NK-92 (cell line): Measurements from ENCODE around the gene FOXJ3.

Source experiments
- DNase-seq: peaks from one replicate; lab custom pipeline; 2025; ENCODE audit not compliant: unreplicated experiment; lab: John Stamatoyannopoulos, UW

FOXJ3 gene

DNA sequence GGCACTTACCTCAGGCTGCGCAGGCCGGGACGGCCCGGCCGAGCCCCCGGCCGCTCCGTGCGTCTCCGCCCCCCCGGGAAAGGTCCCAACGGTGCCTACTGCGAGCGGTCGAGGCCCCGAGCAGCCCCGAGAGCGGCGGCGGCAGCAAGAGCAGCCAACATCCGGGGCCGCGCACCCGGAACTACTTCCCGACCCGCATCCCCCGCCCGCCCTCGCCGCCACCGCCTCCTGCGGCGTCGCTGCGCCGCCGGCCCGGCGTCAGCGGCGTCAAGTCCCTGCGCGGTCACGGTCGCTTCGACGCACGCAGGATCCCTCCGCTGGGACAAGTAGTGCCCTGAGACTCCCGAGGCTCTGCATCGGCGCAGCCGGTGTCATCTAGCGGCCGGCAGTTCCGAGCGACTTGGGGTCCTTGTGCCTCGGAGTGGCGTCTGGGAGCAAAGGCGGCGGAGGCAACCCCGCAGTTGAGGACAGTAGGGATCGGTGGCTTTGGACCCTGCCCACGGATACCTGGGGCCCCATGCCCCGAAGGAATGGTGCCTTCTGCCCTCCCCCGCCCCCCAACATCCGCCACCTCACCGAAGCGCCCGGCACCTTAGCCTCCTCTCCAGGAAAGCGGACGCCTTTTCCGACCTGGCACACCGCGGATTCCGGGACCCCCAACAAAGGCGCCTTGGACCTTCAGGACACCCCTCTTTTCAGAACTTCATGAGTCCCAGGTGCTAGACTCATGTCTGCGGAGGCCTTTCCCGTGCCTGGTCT lies at the start of gene FOXJ3:
FOXJ3 (minus strand) TSS at position 186 of the 759 bp plus-strand sequence. CDS start 24,142 bp downstream, outside the sequence.
- DNase-seq: peak; percentile 31

DNA sequence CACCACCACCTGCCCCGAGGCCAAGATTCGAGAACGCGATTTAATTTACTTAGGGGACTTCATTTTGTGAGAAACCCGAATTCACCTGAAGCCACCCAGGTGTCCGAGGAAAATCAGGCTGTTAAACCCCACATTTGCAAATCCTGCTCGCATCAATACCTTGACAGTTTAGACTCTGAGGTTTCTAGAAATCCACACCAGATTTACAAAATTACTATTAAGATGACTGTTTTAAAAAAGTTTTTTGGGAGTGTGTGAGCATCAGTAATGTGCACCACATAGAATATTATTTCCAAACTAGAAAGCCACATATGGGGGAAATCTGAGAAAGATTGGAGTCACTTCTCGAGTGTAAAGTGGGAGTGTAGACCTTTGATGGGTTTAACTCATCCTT lies 46.2 kb upstream of the FOXJ3 start:
- DNase-seq: no peak

DNA sequence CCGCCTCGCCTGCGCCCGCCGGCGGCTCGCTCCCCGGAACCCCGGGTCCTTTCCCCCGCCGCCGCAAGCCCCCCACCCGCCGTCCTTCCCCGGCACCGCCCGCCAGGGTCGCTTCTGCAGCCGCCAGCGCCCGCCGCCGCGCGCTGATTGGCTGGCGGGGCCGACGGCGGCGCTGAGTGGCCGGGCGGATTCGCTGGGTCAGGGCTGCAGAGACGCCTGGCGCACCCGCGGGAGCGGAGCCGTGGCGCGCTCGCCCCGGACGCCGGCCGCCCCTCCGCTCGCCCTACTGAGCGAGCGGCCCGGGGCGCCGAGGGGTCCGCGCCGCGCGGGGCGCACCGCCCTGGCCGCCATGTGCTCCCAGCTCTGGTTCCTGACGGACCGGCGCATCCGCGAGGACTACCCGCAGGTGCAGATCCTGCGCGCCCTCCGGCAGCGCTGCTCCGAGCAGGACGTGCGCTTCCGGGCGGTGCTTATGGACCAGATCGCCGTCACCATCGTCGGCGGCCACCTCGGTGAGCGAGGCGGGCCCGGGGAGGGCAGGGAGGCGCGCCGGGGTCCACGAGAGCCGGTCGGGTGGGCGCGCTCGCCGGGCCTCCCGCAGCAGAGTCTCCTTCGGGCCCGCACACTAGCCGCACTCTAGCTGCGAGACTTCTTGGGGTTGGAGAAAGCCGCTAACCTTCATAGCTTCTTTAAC lies 45.7 kb upstream of the FOXJ3 start, which contains the start of gene RIMKLA:
RIMKLA (plus strand) TSS at position 207 of the 694 bp plus-strand sequence; CDS start at position 350, 143 bp downstream.
- DNase-seq: no peak

DNA sequence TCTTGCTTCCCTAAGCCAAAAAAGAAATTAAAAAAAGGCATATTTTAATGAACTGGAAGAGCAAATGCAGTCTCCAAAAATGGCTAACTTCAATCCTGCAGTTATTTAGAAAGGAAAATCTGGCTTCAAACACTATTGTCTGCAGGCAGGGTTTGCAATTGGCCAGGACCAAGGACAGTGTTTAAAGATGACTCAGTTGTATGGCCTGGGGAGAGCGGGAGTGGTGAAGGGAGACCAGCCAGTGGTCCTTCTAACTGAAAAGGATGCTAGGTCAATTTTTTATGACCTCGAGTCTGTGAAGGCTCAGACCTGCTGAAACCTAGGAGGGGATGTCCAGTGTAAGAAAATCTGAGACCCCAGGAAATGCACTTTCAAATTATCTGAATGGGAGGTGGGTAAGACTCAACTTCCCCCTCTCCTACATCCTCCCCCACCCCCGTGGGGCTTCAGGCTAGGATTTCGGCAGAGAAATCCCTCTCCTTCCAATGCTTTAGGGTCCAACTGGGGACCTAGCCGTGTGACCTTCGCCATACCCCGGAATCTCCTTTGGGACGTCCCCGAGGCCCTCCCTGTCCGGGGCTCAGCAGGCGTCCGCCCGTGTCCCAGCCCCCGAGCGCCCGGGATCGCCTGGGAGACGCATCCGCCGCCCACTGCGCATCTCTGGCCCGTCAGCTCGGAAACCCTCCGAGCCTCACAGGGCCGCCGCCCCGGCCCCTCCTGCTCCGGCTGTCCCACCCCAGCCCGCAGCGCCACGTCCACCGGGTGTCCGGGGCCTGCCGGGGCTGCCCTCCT lies 45.0 kb upstream of the FOXJ3 start:
- DNase-seq: no peak

DNA sequence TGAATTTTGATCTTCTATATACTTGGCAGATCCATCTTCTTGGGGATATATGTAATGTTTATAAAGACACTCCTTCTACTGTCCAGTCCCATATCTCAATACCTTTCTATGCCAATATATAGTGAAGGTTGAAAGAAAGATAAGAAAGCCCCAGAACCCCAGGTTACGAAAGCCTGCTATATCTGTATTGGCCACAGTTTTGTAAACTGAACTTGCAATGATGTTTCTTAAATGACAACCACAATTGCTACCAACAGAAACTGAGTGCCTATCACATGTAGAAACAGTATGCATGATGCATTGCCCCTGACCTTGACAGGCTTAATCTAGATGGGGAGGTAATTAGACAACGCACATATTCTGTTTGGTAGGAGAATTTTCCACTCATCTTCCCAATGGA lies 37.8 kb upstream of the FOXJ3 start:
- DNase-seq: no peak

DNA sequence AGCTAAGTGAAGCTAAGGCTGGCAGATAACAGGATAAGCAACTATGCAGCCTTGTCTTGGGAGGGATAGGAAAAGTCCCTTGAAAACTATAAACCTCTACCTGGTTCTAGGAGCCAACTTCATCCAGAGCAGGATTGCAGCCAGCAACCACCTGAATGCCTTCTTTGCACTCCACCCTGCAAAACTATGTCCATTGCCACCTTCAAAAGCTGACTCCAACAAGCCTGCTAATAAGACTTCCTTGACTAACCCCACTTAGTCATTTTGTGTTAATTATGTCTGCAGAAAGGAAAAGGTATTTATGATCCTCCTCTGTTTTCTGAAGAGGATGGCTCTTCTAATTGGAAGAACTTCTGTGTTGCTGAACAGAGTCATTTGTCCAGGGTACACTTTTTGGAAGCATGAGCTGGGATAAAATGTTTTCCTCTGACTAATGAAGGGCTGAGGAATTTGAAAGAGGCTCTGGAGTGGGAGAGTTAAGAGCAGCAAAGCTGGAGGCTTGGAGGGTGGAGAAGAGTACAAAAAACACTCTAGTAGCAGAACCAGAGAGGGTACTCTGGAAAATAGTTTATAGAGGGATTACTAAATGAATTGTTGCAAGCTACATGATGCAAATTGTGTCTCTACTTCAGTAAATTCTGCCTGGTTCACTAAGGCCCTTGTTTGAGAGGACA lies 36.0 kb upstream of the FOXJ3 start:
- no peak for DNase-seq

DNA sequence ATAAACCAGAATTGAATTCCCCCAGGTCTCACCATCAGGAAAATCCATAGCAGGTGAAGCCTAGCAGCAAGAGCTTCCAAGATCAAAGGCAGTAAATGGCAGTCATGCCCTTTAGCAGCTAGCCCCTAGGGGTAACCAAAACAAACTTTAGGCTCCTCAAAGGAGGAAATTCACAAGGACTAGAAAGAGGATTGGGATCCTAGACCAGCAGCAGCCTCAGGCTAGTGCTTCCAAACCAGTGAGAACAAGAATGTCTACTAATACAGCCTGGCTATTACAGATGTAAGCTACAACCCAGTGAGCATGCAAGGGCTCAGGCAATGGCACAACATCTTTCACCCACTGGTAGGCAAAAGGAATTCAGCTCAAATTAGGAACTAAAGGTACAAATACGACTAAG lies 34.4 kb upstream of the FOXJ3 start:
- DNase-seq: no peak

DNA sequence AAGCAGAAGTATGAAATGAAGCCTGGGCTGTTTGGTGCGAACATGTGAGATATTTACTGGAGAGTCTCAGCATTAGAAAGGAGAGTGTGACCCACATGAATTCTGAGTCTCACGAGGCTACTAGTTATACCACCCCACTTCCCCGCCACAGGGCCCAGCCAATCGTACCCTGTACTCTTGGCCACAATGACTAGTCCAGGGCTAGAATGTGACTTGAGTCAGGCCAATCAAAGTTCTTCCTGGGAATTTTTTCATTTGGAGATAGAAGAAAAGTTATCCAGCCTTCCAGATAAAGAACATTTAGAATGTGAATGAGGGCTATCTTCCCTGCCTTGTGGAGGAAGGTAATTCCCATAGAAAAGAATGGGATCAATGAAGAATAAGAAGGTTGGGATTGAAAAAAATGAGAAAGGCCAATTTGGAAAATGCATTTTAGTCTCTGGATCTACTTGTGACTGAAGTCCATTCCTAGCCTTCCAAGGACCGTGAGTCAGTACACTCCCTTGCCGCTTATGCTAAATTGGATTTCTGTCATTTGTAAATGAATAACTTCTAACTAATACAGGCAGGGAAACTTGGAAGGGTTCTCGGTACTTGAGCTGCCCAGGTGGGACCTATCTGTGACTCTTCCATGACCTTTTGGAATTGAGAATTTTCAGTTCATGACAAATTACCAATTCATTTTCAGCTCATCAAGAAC lies 33.2 kb upstream of the FOXJ3 start:
- DNase-seq: no peak

DNA sequence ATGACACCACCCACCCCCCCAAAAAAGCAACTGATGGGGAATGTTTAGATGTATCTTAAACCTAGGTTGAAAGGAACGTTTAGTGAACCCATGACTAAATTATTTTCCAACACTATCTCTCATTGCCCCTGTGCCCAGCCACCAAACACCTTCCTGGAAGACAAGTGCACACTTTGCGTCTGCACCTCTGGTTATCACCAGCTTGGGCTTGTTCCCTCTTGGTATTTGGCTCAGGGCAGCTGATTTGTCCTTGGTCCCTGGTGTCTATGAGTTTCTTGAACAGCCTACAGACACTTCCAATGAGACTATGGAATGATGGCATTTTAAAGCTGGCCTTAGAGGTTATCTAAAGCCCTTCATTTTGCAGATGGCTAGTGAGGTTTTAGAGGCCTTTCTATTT lies 30.1 kb upstream of the FOXJ3 start:
- DNase-seq: no peak

DNA sequence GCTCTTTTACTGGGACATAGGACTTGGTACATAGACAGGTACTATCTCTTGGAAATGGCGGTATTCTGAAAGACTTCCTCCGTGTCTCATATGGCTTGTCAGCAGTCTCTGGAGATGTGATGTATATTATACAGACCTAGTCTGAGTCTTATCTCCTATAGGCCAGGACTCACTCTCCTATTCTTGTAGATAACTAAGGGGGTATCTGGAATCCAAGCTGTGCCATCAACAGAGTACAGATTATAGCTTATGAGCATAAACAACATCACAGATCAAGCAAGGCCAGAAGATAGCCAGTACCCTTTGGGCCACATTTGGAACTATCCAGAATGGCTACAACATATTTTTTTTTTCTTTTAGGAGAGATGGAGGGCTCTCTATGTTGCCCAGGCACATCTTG lies 29.5 kb upstream of the FOXJ3 start:
- DNase-seq: no peak

DNA sequence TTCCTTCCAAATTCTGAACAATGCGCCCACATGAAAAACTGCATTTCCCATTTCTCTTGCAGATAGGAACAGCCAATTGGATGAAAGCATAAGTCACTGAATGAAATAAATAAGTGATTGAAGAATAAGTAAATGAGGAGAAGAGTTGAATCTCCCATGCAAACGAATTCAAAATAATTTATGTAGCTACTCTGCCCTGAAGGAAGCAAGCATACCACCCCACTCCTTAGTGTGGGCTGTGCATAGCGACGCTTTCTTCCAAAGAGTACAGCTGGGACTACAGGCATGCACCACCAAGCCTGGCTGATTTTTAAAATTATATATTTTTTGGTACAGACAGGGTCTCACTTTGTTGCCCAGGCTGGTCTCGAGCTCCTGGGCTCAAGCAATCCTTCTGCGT lies 29.1 kb upstream of the FOXJ3 start:
- no peak for DNase-seq

DNA sequence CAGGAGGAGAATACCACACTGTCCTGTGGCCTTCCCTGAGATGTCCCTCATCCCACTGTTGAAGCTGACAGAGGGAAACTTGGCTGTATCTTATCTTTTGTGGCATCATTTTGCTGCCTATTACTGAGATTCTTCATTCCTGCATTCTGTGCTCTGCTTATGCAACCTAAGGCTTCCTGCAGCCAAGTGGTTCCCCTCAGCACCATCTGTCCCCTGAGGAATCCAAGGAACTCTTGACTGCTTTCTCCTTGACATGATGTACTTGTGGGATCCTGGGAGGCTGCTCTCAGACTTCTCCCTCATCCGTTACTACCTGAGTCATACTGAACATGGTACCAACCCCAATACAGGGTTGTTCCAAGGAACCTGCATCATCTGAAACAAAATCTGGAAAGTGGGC lies 24.4 kb upstream of the FOXJ3 start:
- DNase-seq: no peak

DNA sequence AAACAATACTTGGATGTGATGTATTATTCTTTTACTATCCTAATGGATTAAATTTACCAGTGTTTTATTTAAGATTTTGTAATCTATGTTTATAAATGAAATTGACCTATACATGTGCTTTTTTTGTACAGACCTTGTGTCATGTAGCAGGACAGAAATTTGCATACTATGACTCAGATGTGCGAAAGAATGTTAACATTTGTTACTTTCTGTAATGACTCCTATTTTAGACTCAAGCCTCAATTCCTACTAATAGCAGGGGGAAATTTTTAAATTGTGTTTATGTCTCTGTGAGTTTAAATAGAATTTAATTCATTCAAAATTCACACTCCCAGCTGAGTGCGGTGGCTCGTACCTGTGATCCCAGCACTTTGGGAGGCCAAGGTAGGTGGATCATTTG lies 23.8 kb upstream of the FOXJ3 start:
- DNase-seq: no peak

DNA sequence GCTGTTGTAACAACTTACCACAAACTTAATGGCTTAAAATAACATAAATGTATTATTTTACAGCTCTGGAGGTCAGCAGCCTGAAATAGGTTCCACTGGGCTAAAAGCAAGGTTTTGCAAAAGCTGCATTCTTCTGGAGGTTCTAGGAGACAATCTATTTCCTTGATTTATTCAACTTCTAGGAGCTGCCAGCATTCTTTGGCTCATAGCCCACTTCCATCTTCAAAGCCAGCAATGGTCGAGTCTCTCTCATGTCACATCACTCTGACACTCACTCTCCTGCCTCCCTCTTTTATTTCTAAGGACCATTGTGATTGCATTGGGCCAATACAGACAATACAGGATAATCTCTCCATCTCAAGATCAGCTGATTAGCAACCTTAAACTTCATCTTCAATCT lies 15.1 kb upstream of the FOXJ3 start:
- no peak for DNase-seq

DNA sequence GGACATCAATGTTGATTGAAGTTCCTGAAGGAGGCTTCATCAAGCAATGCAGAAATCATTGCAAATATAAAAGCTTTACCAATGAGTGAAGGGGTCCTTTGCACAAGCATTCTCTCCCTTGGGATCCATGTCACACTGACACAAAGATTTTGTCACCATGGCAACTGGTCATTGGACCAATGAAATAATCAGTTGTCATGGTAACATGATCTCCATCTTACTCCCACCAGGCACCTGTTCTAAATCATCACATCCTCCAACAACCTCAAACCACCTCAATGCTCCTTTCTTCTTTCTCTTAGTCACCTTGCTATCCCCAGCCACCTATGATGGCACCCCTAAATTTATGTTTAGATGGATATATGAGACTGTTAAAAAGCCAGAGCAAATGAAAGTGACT lies 13.5 kb upstream of the FOXJ3 start:
- no peak for DNase-seq

DNA sequence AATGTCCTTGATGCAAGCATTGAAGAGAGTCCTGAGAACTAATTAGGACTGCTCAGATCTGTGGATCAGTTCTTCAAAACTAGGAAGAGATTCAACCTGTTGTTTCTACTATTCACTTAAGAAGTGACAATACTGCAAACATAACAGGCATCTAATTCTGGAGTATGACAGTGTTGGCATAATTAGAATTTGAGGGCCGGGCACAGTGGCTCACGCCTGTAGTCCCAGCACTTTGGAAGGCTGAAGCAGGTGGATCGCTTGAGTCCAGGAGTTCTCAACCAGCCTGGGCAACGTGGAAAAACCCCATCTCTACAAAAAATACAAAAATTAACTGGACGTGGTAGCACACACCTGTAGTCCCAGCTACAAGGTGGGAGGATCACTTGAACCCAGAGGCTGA lies 8.0 kb upstream of the FOXJ3 start:
- no peak for DNase-seq

DNA sequence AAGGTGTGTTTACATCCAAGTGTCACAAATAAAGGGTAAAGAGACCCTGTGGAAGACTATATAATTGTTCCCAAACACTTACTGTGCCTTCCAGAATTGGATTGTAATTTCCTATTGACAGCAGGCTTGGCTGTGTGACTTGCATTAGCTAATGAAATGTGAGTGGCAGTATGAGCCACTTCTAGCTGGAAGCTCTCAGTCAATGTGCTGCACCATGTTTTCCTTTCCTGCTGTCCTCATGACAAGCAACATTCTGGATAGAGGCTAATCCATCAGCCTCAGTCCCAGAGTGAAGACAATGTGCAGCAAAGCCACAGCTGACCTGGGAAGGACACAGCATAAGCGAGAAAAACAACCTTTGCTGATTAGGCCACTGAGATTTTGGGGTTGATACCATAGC lies 5.9 kb upstream of the FOXJ3 start:
- DNase-seq: no peak

DNA sequence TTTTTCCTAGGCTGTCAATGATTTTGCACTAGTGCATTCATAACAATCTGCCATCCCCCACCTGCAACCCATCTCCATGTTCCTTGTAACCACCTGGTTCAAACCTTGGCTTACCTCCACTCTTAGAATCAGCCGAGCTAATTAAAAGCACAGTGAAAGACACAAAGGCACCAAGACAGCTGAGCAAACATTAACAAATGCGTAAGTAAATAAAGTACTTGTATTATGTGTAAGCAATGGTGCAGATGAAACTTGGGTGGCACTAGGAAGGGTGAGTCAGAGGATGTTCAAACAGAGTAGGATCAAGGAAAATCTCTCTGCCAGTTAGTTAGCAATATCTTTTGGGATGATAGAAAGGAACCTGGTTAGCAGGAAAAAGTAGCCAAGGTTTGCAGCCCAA lies 5.1 kb upstream of the FOXJ3 start:
- no peak for DNase-seq

DNA sequence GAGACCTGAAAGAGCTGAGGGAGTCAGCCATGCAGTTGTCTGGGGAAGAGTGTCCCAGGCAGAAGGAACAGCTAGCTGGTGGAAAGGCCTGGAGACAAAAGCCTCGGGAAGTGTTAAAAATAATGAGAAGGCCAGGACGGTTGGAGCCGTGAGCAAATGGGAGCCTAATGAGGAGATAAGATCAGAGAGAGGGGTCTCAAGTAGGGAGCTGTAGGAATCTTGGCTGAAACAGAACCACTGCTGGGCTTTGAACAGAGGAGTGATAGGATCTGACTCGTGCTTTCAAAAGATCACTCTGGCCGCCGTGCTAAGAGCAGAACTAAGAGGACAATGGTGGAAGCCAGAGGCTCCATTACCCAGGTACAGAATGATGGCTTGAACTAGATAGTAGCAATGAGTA lies 1.9 kb upstream of the FOXJ3 start:
- no peak for DNase-seq

DNA sequence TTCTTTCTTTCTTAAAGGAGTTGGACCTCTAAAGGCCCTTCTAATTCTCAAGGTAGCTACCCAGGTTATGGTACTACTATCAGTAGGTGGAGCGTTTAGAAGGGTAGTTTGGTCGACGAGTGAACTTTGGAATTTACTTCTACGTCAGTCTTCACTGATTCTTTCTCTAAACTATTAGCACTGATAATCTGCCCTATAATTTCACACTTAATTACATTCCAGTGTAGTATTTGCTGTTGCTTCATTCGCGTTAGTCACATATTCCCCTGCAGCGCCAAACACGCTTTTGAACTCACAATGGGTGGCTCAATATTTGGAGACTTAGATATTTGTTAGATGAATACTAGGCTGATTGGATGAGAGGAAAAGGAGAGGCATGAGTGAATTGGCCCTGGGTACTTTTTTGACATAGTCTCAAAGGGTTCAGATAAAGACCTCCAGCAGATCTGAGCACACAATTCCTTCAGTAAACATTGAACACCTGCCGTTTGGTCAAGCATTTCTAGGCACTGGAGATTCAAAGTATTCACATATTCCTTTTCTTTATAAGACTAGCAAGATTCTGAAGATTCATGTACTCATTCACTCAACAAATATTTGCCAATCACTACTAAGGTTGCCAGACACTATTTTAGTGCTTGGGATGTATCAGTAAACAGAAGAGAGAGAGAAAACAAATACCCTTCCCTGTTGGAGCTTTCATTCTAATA lies 929 bp upstream of the FOXJ3 start:
- DNase-seq: no peak
